SK-N-SH treated with all-trans-retinoic acid at 6 μM for 48 hours (cell line): ENCODE data around the gene UCN3.

ENCODE experiments used
- ATAC-seq: fragments of 200-7000 bp; cut with Tn5 transposase; 3 replicates; pipeline ENCODE4 v1.9.1; 2020; ENCODE audit warnings: mild to moderate bottlenecking, moderate library complexity
- ARNTL ChIP-seq: fragments of 450-650 bp; formaldehyde crosslinking; IDR thresholded peaks from 2 replicates; pipeline ENCODE4 v1.5.0; 2020; ENCODE audit warnings: low read depth, mild to moderate bottlenecking, moderate library complexity, borderline replicate concordance
- BACH2 ChIP-seq: fragments of 250-450 bp; sonication (Bioruptor Pico); IDR thresholded peaks from 2 replicates; pipeline ENCODE4 v1.9.0; 2021; ENCODE audit warnings: mild to moderate bottlenecking, borderline replicate concordance
- CREB5 ChIP-seq: fragments of 250-450 bp; sonication (Bioruptor Pico); IDR thresholded peaks from 2 replicates; pipeline ENCODE4 v1.5.1; 2020; ENCODE audit warnings: low read depth, mild to moderate bottlenecking, moderate library complexity
- ESRRG ChIP-seq: fragments of 250-450 bp; sonication (Bioruptor Pico); IDR thresholded peaks from 2 replicates; pipeline ENCODE4 v1.6.1; 2021; ENCODE audit warnings: mild to moderate bottlenecking
- GLIS3 ChIP-seq: fragments of 250-450 bp; sonication (Bioruptor Pico); IDR thresholded peaks from 2 replicates; pipeline ENCODE4 v1.5.0; 2020; ENCODE audit warnings: mild to moderate bottlenecking, moderate library complexity
- ISL1 ChIP-seq: fragments of 250-450 bp; sonication (Bioruptor Pico); IDR thresholded peaks from 2 replicates; pipeline ENCODE4 v2.1.2; 2022; ENCODE audit warnings: mild to moderate bottlenecking, moderate library complexity
- OSR1 ChIP-seq: fragments of 250-450 bp; sonication (Bioruptor Pico); IDR thresholded peaks from 2 replicates; pipeline ENCODE4 v1.8.0; 2022; ENCODE audit warnings: moderate library complexity, mild to moderate bottlenecking, inconsistent platforms
- PPARA ChIP-seq: fragments of 250-450 bp; sonication (Bioruptor Pico); IDR thresholded peaks from 2 replicates; pipeline ENCODE4 v1.5.0; 2020; ENCODE audit warnings: mild to moderate bottlenecking, borderline replicate concordance
- RARB ChIP-seq: fragments of 250-450 bp; sonication (Bioruptor Pico); IDR thresholded peaks from 2 replicates; pipeline ENCODE4 v1.8.0; 2021; ENCODE audit warnings: mild to moderate bottlenecking, moderate library complexity
- SNAI2 ChIP-seq: fragments of 250-450 bp; sonication (Bioruptor Pico); IDR thresholded peaks from 2 replicates; pipeline ENCODE4 v1.5.0; 2020; ENCODE audit warnings: mild to moderate bottlenecking, moderate library complexity
- TCF4 ChIP-seq: fragments of 250-450 bp; sonication (Bioruptor Pico); IDR thresholded peaks from 2 replicates; pipeline ENCODE4 v1.8.0; 2021; ENCODE audit warnings: mild to moderate bottlenecking, moderate library complexity, borderline replicate concordance
- TOX ChIP-seq: fragments of 250-450 bp; sonication (Bioruptor Pico); IDR thresholded peaks from 2 replicates; pipeline ENCODE4 v1.8.0; 2021; ENCODE audit warnings: mild to moderate bottlenecking, moderate library complexity, borderline replicate concordance
- ZC3H10 ChIP-seq: fragments of 250-450 bp; sonication (Bioruptor Pico); IDR thresholded peaks from 2 replicates; pipeline ENCODE4 v1.5.1; 2021; ENCODE audit warnings: mild to moderate bottlenecking, moderate library complexity
- ZFP3 ChIP-seq: fragments of 250-450 bp; sonication (Bioruptor Pico); IDR thresholded peaks from 2 replicates; pipeline ENCODE4 v1.5.0; 2020; ENCODE audit warnings: mild to moderate bottlenecking, moderate library complexity
- ZFP30 ChIP-seq: fragments of 450-650 bp; formaldehyde crosslinking; IDR thresholded peaks from 2 replicates; pipeline ENCODE4 v1.5.0; 2022; ENCODE audit warnings: mild to moderate bottlenecking, moderate library complexity
- ZNF70 ChIP-seq: fragments of 450-650 bp; formaldehyde crosslinking; IDR thresholded peaks from 2 replicates; pipeline ENCODE4 v1.5.0; 2020; ENCODE audit warnings: mild to moderate bottlenecking, moderate library complexity
- ZNF8 ChIP-seq: fragments of 450-650 bp; formaldehyde crosslinking; IDR thresholded peaks from 2 replicates; pipeline ENCODE4 v1.5.0; 2020; ENCODE audit warnings: mild to moderate bottlenecking, moderate library complexity
- TF ChIP-seq, protein P1 (sequence below): fragments of 250-450 bp; sonication (Bioruptor Pico); IDR thresholded peaks from 2 replicates; pipeline ENCODE4 v1.8.0; 2021; ENCODE audit warnings: low read depth, mild to moderate bottlenecking, moderate library complexity, borderline replicate concordance
- TF ChIP-seq, protein P2 (sequence below): fragments of 250-450 bp; sonication (Bioruptor Pico); IDR thresholded peaks from 2 replicates; pipeline ENCODE4 v1.8.0; 2020; ENCODE audit warnings: mild to moderate bottlenecking, moderate library complexity, borderline replicate concordance
- TF ChIP-seq, protein P3 (sequence below): fragments of 250-450 bp; sonication (Bioruptor Pico); IDR thresholded peaks from 2 replicates; pipeline ENCODE4 v1.5.1; 2021; ENCODE audit warnings: mild to moderate bottlenecking, moderate library complexity
- TF ChIP-seq, protein P4 (sequence below): fragments of 250-450 bp; sonication (Bioruptor Pico); IDR thresholded peaks from 2 replicates; pipeline ENCODE4 v1.5.0; 2020; ENCODE audit warnings: mild to moderate bottlenecking, moderate library complexity

The UCN3 gene

DNA sequence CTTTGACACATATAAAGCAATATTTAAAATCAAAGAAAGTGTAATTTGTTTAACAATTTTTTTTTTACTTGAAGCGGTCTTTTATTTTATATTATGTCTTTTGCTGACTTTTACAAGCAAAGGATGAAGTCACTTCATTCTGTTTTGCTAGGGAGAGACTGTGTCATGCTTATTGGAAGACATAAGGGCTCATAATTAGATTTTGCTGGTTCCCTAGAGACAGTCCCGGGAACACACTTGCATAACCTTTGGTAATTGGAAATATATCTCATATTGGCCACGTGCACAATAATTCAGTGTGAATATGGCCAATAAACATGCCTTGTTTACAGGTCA, 47.1 kb downstream of the UCN3 start:
- no peak; the same call in 1 of the 3 replicates for ATAC-seq
- TF ChIP-seq, protein P1, sequence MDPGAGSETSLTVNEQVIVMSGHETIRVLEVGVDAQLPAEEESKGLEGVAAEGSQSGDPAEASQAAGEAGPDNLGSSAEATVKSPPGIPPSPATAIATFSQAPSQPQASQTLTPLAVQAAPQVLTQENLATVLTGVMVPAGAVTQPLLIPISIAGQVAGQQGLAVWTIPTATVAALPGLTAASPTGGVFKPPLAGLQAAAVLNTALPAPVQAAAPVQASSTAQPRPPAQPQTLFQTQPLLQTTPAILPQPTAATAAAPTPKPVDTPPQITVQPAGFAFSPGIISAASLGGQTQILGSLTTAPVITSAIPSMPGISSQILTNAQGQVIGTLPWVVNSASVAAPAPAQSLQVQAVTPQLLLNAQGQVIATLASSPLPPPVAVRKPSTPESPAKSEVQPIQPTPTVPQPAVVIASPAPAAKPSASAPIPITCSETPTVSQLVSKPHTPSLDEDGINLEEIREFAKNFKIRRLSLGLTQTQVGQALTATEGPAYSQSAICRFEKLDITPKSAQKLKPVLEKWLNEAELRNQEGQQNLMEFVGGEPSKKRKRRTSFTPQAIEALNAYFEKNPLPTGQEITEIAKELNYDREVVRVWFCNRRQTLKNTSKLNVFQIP (CRISPR knock-in tag), result no peak
- TF ChIP-seq, protein P2, sequence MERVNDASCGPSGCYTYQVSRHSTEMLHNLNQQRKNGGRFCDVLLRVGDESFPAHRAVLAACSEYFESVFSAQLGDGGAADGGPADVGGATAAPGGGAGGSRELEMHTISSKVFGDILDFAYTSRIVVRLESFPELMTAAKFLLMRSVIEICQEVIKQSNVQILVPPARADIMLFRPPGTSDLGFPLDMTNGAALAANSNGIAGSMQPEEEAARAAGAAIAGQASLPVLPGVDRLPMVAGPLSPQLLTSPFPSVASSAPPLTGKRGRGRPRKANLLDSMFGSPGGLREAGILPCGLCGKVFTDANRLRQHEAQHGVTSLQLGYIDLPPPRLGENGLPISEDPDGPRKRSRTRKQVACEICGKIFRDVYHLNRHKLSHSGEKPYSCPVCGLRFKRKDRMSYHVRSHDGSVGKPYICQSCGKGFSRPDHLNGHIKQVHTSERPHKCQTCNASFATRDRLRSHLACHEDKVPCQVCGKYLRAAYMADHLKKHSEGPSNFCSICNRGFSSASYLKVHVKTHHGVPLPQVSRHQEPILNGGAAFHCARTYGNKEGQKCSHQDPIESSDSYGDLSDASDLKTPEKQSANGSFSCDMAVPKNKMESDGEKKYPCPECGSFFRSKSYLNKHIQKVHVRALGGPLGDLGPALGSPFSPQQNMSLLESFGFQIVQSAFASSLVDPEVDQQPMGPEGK, result no peak
- TF ChIP-seq, protein P3, sequence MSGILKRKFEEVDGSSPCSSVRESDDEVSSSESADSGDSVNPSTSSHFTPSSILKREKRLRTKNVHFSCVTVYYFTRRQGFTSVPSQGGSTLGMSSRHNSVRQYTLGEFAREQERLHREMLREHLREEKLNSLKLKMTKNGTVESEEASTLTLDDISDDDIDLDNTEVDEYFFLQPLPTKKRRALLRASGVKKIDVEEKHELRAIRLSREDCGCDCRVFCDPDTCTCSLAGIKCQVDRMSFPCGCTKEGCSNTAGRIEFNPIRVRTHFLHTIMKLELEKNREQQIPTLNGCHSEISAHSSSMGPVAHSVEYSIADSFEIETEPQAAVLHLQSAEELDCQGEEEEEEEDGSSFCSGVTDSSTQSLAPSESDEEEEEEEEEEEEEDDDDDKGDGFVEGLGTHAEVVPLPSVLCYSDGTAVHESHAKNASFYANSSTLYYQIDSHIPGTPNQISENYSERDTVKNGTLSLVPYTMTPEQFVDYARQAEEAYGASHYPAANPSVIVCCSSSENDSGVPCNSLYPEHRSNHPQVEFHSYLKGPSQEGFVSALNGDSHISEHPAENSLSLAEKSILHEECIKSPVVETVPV (CRISPR knock-in tag), result no peak
- TF ChIP-seq BACH2 (no peak), TCF4 (CRISPR knock-in tag) (no peak), ISL1 (CRISPR knock-in tag) (no peak), ZFP30 (CRISPR knock-in tag) (no peak), ZNF70 (no peak), PPARA (CRISPR knock-in tag) (no peak), ZC3H10 (no peak), ZFP3 (CRISPR knock-in tag) (no peak), CREB5 (CRISPR knock-in tag) (no peak), OSR1 (CRISPR knock-in tag) (no peak), TOX (CRISPR knock-in tag) (no peak)

- TF ChIP-seq, protein P1 (CRISPR knock-in tag), result no peak
- TF ChIP-seq RARB (CRISPR knock-in tag) (no peak), ZNF8 (CRISPR knock-in tag) (no peak), GLIS3 (CRISPR knock-in tag) (no peak), TCF4 (CRISPR knock-in tag) (no peak), TOX (CRISPR knock-in tag) (no peak), SNAI2 (CRISPR knock-in tag) (no peak), ZNF70 (no peak), CREB5 (CRISPR knock-in tag) (no peak), ARNTL (CRISPR knock-in tag) (no peak), PPARA (CRISPR knock-in tag) (no peak), ZFP30 (CRISPR knock-in tag) (no peak), OSR1 (CRISPR knock-in tag) (no peak), BACH2 (no peak), ESRRG (CRISPR knock-in tag) (no peak), ZC3H10 (no peak), ISL1 (CRISPR knock-in tag) (no peak)
- TF ChIP-seq, protein P2, result no peak
- TF ChIP-seq, protein P3 (CRISPR knock-in tag), result no peak
- TF ChIP-seq, protein P4, sequence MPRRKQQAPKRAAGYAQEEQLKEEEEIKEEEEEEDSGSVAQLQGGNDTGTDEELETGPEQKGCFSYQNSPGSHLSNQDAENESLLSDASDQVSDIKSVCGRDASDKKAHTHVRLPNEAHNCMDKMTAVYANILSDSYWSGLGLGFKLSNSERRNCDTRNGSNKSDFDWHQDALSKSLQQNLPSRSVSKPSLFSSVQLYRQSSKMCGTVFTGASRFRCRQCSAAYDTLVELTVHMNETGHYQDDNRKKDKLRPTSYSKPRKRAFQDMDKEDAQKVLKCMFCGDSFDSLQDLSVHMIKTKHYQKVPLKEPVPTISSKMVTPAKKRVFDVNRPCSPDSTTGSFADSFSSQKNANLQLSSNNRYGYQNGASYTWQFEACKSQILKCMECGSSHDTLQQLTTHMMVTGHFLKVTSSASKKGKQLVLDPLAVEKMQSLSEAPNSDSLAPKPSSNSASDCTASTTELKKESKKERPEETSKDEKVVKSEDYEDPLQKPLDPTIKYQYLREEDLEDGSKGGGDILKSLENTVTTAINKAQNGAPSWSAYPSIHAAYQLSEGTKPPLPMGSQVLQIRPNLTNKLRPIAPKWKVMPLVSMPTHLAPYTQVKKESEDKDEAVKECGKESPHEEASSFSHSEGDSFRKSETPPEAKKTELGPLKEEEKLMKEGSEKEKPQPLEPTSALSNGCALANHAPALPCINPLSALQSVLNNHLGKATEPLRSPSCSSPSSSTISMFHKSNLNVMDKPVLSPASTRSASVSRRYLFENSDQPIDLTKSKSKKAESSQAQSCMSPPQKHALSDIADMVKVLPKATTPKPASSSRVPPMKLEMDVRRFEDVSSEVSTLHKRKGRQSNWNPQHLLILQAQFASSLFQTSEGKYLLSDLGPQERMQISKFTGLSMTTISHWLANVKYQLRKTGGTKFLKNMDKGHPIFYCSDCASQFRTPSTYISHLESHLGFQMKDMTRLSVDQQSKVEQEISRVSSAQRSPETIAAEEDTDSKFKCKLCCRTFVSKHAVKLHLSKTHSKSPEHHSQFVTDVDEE (CRISPR knock-in tag), result no peak
- ATAC-seq, result peak; percentile 99
Observed at GRCh38 chr10:5412277-5412941, 47.6 kb downstream of the UCN3 start, which contains the start of gene NET1. TSS of gene NET1 (plus strand) at chr10:5412557. CDS start at chr10:5412693, 136 bp downstream.
